OCI-LY1 (cell line): ENCODE data around the gene MAD2L1BP.

ENCODE experiments used
- H2AFZ ChIP-seq: fragments of 200-600 bp; sonication (generic), shearing (Covaris generic); 2 replicates; pipeline ENCODE4 v1.6.0; 2014; ENCODE audit warnings: antibody characterized with exemption, mild to moderate bottlenecking, low read length
- H3F3A ChIP-seq: fragments of 200-600 bp; sonication (generic), shearing (Covaris generic); 2 replicates; pipeline ENCODE4 v1.6.0; 2014; ENCODE audit warnings: mild to moderate bottlenecking, antibody characterized with exemption, low read length, moderate library complexity; ENCODE audit not compliant: insufficient read depth
- H3K27ac ChIP-seq: fragments of 200-600 bp; sonication (generic); 2 replicates; pipeline ENCODE4 v1.5.1; 2014; ENCODE audit warnings: low read length, mixed run types, mild to moderate bottlenecking, low read depth; ENCODE audit not compliant: poor library complexity, severe bottlenecking
- H3K27me3 ChIP-seq: fragments of 200-600 bp; sonication (generic); 2 replicates; pipeline ENCODE4 v1.6.0; 2014; ENCODE audit warnings: antibody characterized with exemption, mild to moderate bottlenecking, low read length, moderate library complexity; ENCODE audit not compliant: insufficient read depth
- H3K36me3 ChIP-seq: fragments of 200-600 bp; sonication (generic); 2 replicates; pipeline ENCODE4 v1.6.1; 2014; ENCODE audit warnings: mild to moderate bottlenecking, antibody characterized with exemption, low read length, moderate library complexity, mixed read lengths; ENCODE audit not compliant: insufficient read depth
- H3K4me1 ChIP-seq: fragments of 200-600 bp; sonication (generic); 2 replicates; pipeline ENCODE4 v1.5.1; 2014; ENCODE audit warnings: mild to moderate bottlenecking, low read length, moderate library complexity; ENCODE audit not compliant: insufficient read depth, severe bottlenecking
- H3K4me2 ChIP-seq: fragments of 200-600 bp; sonication (generic), shearing (Covaris generic); 2 replicates; pipeline ENCODE4 v1.6.1; 2014; ENCODE audit warnings: low read length
- H3K4me3 ChIP-seq: fragments of 200-600 bp; sonication (generic); 2 replicates; pipeline ENCODE4 v1.5.1; 2014; ENCODE audit warnings: low read length, low read depth, mild to moderate bottlenecking, mixed read lengths; ENCODE audit not compliant: poor library complexity, severe bottlenecking
- H3K79me2 ChIP-seq: fragments of 200-600 bp; shearing (Covaris generic); 2 replicates; pipeline ENCODE4 v1.6.1; 2016; ENCODE audit warnings: mixed run types, low read length, mixed read lengths; ENCODE audit not compliant: insufficient read depth
- H3K9ac ChIP-seq: fragments of 200-600 bp; sonication (generic), shearing (Covaris generic); 2 replicates; pipeline ENCODE4 v1.6.1; 2014; ENCODE audit warnings: mild to moderate bottlenecking, low read length, mixed read lengths
- H3K9me2 ChIP-seq: fragments of 200-600 bp; sonication (generic), shearing (Covaris generic); 2 replicates; pipeline ENCODE4 v1.6.1; 2014; ENCODE audit warnings: low read depth, mild to moderate bottlenecking, low read length, mixed read lengths
- H3K9me3 ChIP-seq: fragments of 200-600 bp; shearing (Covaris generic); 2 replicates; pipeline ENCODE4 v1.6.1; 2014; ENCODE audit warnings: low read length, mixed read lengths
- H4K20me1 ChIP-seq: fragments of 200-600 bp; sonication (generic), shearing (Covaris generic); 2 replicates; pipeline ENCODE4 v1.6.0; 2016; ENCODE audit warnings: mild to moderate bottlenecking, low read length; ENCODE audit not compliant: insufficient read depth
- EZH2 ChIP-seq: fragments of 200-600 bp; sonication (generic), shearing (Covaris generic); IDR thresholded peaks from 2 replicates; pipeline ENCODE4 v1.8.0; 2017; ENCODE audit warnings: borderline replicate concordance, mixed run types, mild to moderate bottlenecking, antibody characterized with exemption, low read length, moderate library complexity, mixed read lengths
- TF ChIP-seq, protein P1 (sequence below): fragments of 200-600 bp; sonication (generic), shearing (Covaris generic); IDR thresholded peaks from 2 replicates; pipeline ENCODE4 v1.5.1; 2017; ENCODE audit warnings: mild to moderate bottlenecking, antibody characterized with exemption, low read length, moderate library complexity, mixed read lengths

Gene MAD2L1BP

GRCh38 chr6:43669922-43670622 is 34.4 kb downstream of the MAD2L1BP start:
- no peaks in the 10 kb centered on the region for H3K9me3 ChIP-seq
- no peak overlapping the region for H3K9ac ChIP-seq
- peaks cover 9% of the 10 kb centered on the region for H3K4me1 ChIP-seq
- no peaks in the 10 kb centered on the region for H3K9me2 ChIP-seq
- no peaks in the 10 kb centered on the region for H4K20me1 ChIP-seq
- no peaks in the 10 kb centered on the region for H3F3A ChIP-seq
- no peak overlapping the region for H3K27ac ChIP-seq
- H3K4me2 ChIP-seq: no peak overlapping the region
- H3K4me3 ChIP-seq: no peak overlapping the region
- H2AFZ ChIP-seq: no peak overlapping the region
- peaks cover 42% of the 10 kb centered on the region for H3K36me3 ChIP-seq
- no peak for TF ChIP-seq EZH2
- TF ChIP-seq, protein P1, sequence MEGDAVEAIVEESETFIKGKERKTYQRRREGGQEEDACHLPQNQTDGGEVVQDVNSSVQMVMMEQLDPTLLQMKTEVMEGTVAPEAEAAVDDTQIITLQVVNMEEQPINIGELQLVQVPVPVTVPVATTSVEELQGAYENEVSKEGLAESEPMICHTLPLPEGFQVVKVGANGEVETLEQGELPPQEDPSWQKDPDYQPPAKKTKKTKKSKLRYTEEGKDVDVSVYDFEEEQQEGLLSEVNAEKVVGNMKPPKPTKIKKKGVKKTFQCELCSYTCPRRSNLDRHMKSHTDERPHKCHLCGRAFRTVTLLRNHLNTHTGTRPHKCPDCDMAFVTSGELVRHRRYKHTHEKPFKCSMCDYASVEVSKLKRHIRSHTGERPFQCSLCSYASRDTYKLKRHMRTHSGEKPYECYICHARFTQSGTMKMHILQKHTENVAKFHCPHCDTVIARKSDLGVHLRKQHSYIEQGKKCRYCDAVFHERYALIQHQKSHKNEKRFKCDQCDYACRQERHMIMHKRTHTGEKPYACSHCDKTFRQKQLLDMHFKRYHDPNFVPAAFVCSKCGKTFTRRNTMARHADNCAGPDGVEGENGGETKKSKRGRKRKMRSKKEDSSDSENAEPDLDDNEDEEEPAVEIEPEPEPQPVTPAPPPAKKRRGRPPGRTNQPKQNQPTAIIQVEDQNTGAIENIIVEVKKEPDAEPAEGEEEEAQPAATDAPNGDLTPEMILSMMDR: no peak
- H3K27me3 ChIP-seq: no peaks in the 10 kb centered on the region
- no peaks in the 10 kb centered on the region for H3K79me2 ChIP-seq

DNA sequence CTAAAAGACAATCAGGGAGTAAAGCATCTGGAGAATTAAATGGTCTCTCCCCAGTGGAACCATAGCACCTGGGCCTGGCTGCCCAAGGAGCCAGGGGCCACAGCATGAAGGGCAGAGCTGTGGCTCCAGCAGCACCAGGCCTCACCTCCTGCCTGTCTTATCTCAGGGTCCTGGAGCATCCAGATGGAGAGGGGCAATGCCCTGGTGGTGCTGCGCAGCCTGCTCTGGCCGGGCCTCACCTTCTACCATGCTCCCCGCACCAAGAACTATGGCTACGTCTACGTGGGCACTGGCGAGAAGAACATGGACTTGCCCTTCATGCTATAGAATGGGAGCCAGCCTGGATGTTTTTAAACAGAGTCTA is 35.0 kb downstream of the MAD2L1BP start:
- TF ChIP-seq, protein P1: no peak
- TF ChIP-seq EZH2: no peak

DNA sequence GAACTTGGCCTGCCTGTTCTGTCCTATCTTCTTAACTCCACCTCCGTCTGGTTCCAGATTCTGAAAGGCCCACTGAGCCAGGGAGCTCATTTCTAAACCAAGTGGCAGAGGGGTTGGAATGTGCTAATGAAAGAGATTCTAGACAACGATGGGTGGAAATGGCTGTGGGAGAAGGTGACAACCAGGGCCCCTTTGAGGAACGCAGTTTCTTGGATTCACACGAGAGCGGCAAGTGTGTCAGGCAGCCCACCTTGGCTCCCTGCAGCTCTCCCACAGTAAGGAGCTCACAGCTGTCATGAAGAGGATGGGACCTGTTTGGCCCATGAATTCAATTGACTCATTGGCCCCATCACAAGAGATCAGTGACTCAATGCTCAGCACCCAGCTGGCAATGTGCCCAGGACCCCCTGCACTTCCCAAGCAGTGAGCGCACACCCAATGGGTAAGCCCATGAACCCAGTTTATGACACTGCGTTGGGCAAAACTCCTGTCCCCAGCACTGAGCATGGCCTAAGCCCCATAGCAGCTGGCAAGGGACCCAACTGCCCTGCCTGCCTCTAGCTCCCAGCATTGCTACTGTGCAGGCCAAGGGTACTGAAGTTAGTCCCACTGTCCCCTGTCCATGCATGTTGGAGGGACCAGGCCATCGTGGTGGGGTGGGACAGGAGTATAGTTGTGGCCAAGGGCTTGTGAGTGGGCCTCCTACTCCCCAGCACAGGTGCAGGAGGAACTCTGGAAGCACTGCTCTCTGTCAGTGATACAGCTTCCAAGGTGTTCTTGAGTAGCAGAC is 35.6 kb downstream of the MAD2L1BP start:
- Histone ChIP-seq H3K27ac (no peak overlapping the region), H3F3A (no peaks in the 10 kb centered on the region), H3K4me2 (no peak overlapping the region), H3K36me3 (peaks cover 51% of the 10 kb centered on the region), H3K9me3 (no peaks in the 10 kb centered on the region), H4K20me1 (no peaks in the 10 kb centered on the region), H2AFZ (no peak overlapping the region), H3K9ac (no peak overlapping the region), H3K4me3 (no peak overlapping the region), H3K27me3 (no peaks in the 10 kb centered on the region), H3K4me1 (peaks cover 9% of the 10 kb centered on the region), H3K9me2 (no peaks in the 10 kb centered on the region), H3K79me2 (no peaks in the 10 kb centered on the region)
- TF ChIP-seq, protein P1: no peak
- no peak for TF ChIP-seq EZH2

More for the DNA sequence above, 35.0 kb downstream of the MAD2L1BP start:
- Histone ChIP-seq H3K9me2 (no peaks in the 10 kb centered on the region), H3K9me3 (no peaks in the 10 kb centered on the region), H3F3A (no peaks in the 10 kb centered on the region), H3K27me3 (no peaks in the 10 kb centered on the region), H3K27ac (no peak overlapping the region), H2AFZ (no peak overlapping the region), H3K4me2 (no peak overlapping the region), H3K4me1 (peaks cover 9% of the 10 kb centered on the region), H3K9ac (no peak overlapping the region), H3K4me3 (no peak overlapping the region), H3K79me2 (no peaks in the 10 kb centered on the region), H3K36me3 (peaks cover 47% of the 10 kb centered on the region), H4K20me1 (no peaks in the 10 kb centered on the region)
